Measurements from ENCODE around the gene GPATCH4. TPM values are rescaled to one million over a fixed set of nuclear protein-coding genes. Genes with fewer than 3 reads are reported as not detected.
A peak's percentile ranks its signal among the peaks of the same experiment; 100 is the strongest.

The GPATCH4 gene
- total and polyA plus RNA-seq, 2 donors (not counting 1 experiment from before 2014, with no cell fraction given): 12.2 to 23.6 TPM

GRCh38 chr1:156586323-156586722 is 15.0 kb downstream of the GPATCH4 start:
- no peak for TF ChIP-seq EZH2 (IDR thresholded peaks at IDR 0.05; ENCODE audit: low read length, missing control alignments)
- TF ChIP-seq CTCF (conservative IDR thresholded peaks at IDR 0.05 in 1 of 2, IDR thresholded peaks at IDR 0.05 in 1 of 2; ENCODE audit: low read depth in 1 of 2, low read length in 2 of 2): no peak
- H3K27ac ChIP-seq (ENCODE audit: insufficient read depth, low read length): no peak overlapping the region
- H3K4me2 ChIP-seq (ENCODE audit: extremely low read depth, insufficient read depth, low read length): no peak overlapping the region
- no peak overlapping the region for H3K4me3 ChIP-seq (replicated peaks in 1 of 4; ENCODE audit: control extremely low read depth in 1 of 4, insufficient read depth in 1 of 4, low read depth in 3 of 4, low read length in 4 of 4)
- H2AFZ ChIP-seq (ENCODE audit: low read length): no peak overlapping the region
- no peak overlapping the region for H3K9ac ChIP-seq (ENCODE audit: insufficient read depth, low read length)
- H3K36me3 ChIP-seq (ENCODE audit: control insufficient read depth, insufficient read depth, low read length): no peaks in the 10 kb centered on the region
- H4K20me1 ChIP-seq (ENCODE audit: control insufficient read depth, extremely low read depth, insufficient read depth, low read length): no peaks in the 10 kb centered on the region
- peaks cover 4% of the 10 kb centered on the region for H3K27me3 ChIP-seq (ENCODE audit: control insufficient read depth, insufficient read depth, low read length)
- no peak for DNase-seq (ENCODE audit: low read depth in 2 of 2)
- H3K4me1 ChIP-seq (ENCODE audit: control insufficient read depth, extremely low read depth, insufficient read depth, low read length): no peaks in the 10 kb centered on the region
- no peaks in the 10 kb centered on the region for H3K79me2 ChIP-seq (ENCODE audit: control insufficient read depth, insufficient read depth, low read length)
- H3K9me3 ChIP-seq (ENCODE audit: control insufficient read depth, insufficient read depth, low read depth, low read length): no peaks in the 10 kb centered on the region

GRCh38 chr1:156584813-156585212 is 16.5 kb downstream of the GPATCH4 start:
- no peaks in the 10 kb centered on the region for H3K79me2 ChIP-seq (ENCODE audit: control insufficient read depth, insufficient read depth, low read length)
- no peaks in the 10 kb centered on the region for H4K20me1 ChIP-seq (ENCODE audit: control insufficient read depth, extremely low read depth, insufficient read depth, low read length)
- H3K27me3 ChIP-seq (ENCODE audit: control insufficient read depth, insufficient read depth, low read length): peaks cover 4% of the 10 kb centered on the region
- H3K9me3 ChIP-seq (ENCODE audit: control insufficient read depth, insufficient read depth, low read depth, low read length): no peaks in the 10 kb centered on the region
- TF ChIP-seq CTCF (conservative IDR thresholded peaks at IDR 0.05 in 1 of 2, IDR thresholded peaks at IDR 0.05 in 1 of 2; ENCODE audit: low read depth in 1 of 2, low read length in 2 of 2) (no peak), EZH2 (IDR thresholded peaks at IDR 0.05; ENCODE audit: low read length, missing control alignments) (no peak)
- H3K9ac ChIP-seq (ENCODE audit: insufficient read depth, low read length): no peak overlapping the region
- H3K4me3 ChIP-seq (replicated peaks in 1 of 4; ENCODE audit: control extremely low read depth in 1 of 4, insufficient read depth in 1 of 4, low read depth in 3 of 4, low read length in 4 of 4): no peak overlapping the region
- no peaks in the 10 kb centered on the region for H3K36me3 ChIP-seq (ENCODE audit: control insufficient read depth, insufficient read depth, low read length)
- no peak overlapping the region for H2AFZ ChIP-seq (ENCODE audit: low read length)
- DNase-seq (ENCODE audit: low read depth in 2 of 2): no peak
- H3K4me1 ChIP-seq (ENCODE audit: control insufficient read depth, extremely low read depth, insufficient read depth, low read length): no peaks in the 10 kb centered on the region
- no peak overlapping the region for H3K4me2 ChIP-seq (ENCODE audit: extremely low read depth, insufficient read depth, low read length)
- no peak overlapping the region for H3K27ac ChIP-seq (ENCODE audit: insufficient read depth, low read length)

GRCh38 chr1:156583821-156584622 is 17.3 kb downstream of the GPATCH4 start:
- H3K27me3 ChIP-seq (ENCODE audit: control insufficient read depth, insufficient read depth, low read length): peaks cover 4% of the 10 kb centered on the region
- H3K4me3 ChIP-seq (replicated peaks in 1 of 4; ENCODE audit: control extremely low read depth in 1 of 4, insufficient read depth in 1 of 4, low read depth in 3 of 4, low read length in 4 of 4): no peak overlapping the region
- H3K4me2 ChIP-seq (ENCODE audit: extremely low read depth, insufficient read depth, low read length): no peak overlapping the region
- H3K9me3 ChIP-seq (ENCODE audit: control insufficient read depth, insufficient read depth, low read depth, low read length): no peaks in the 10 kb centered on the region
- DNase-seq (ENCODE audit: low read depth in 2 of 2): peak; percentile 72 to 89
- H4K20me1 ChIP-seq (ENCODE audit: control insufficient read depth, extremely low read depth, insufficient read depth, low read length): no peaks in the 10 kb centered on the region
- H3K79me2 ChIP-seq (ENCODE audit: control insufficient read depth, insufficient read depth, low read length): no peaks in the 10 kb centered on the region
- H3K36me3 ChIP-seq (ENCODE audit: control insufficient read depth, insufficient read depth, low read length): no peaks in the 10 kb centered on the region
- no peak overlapping the region for H3K9ac ChIP-seq (ENCODE audit: insufficient read depth, low read length)
- H2AFZ ChIP-seq (ENCODE audit: low read length): no peak overlapping the region
- no peaks in the 10 kb centered on the region for H3K4me1 ChIP-seq (ENCODE audit: control insufficient read depth, extremely low read depth, insufficient read depth, low read length)
- H3K27ac ChIP-seq (ENCODE audit: insufficient read depth, low read length): no peak overlapping the region
- peak; percentile 89 to 98 for TF ChIP-seq CTCF (conservative IDR thresholded peaks at IDR 0.05 in 1 of 2, IDR thresholded peaks at IDR 0.05 in 1 of 2; ENCODE audit: low read depth in 1 of 2, low read length in 2 of 2)
- no peak for TF ChIP-seq EZH2 (IDR thresholded peaks at IDR 0.05; ENCODE audit: low read length, missing control alignments)
